Mucosa of rectum (tissue), 2 donors: ENCODE results near the gene CST8.

ENCODE experiments used
- H3K27ac ChIP-seq, 2 donors: one replicate each; pipeline ENCODE4 v1.7.0; 2013; ENCODE audit warnings: inconsistent platforms in 2 of 2, low read depth in 2 of 2, low read length in 2 of 2
- H3K27me3 ChIP-seq, 2 donors: one replicate each; pipeline ENCODE4 v1.7.0; 2013; ENCODE audit warnings: low read length in 2 of 2; ENCODE audit not compliant: control insufficient read depth in 2 of 2, insufficient read depth in 2 of 2
- H3K36me3 ChIP-seq, 2 donors: one replicate each; pipeline ENCODE4 v1.7.0; 2013; ENCODE audit warnings: low read length in 2 of 2; ENCODE audit not compliant: control insufficient read depth in 2 of 2, insufficient read depth in 2 of 2
- H3K4me1 ChIP-seq, 2 donors: one replicate each; pipeline ENCODE4 v1.7.0; 2013; ENCODE audit warnings: low read length in 2 of 2, mild to moderate bottlenecking in 1 of 2; ENCODE audit not compliant: control insufficient read depth in 2 of 2, insufficient read depth in 2 of 2
- H3K4me3 ChIP-seq, 2 donors: one replicate each; pipeline ENCODE4 v1.7.0; 2013; ENCODE audit warnings: low read length in 2 of 2
- H3K9ac ChIP-seq, 2 donors: one replicate each; pipeline ENCODE4 v1.7.0; 2013; ENCODE audit warnings: low read length in 2 of 2, low read depth in 1 of 2, mild to moderate bottlenecking in 1 of 2
- H3K9me3 ChIP-seq, 2 donors: one replicate each; pipeline ENCODE4 v1.7.0; 2013; ENCODE audit warnings: low read length in 2 of 2; ENCODE audit not compliant: control insufficient read depth in 2 of 2
- donor health status: healthy.
- donor health status: Normal muscosa, but diverticular disease.

CST8 gene

GRCh38 chr20:23515250-23515939 lies 24.5 kb downstream of the CST8 start:
- H3K36me3 ChIP-seq: no peaks in the 10 kb centered on the region
- no peak overlapping the region for H3K9ac ChIP-seq
- H3K27me3 ChIP-seq: no peaks in the 10 kb centered on the region
- H3K9me3 ChIP-seq: no peaks in the 10 kb centered on the region
- no peaks in the 10 kb centered on the region for H3K4me1 ChIP-seq
- no peak overlapping the region for H3K27ac ChIP-seq
- no peak overlapping the region for H3K4me3 ChIP-seq

GRCh38 chr20:23517719-23518118 lies 26.8 kb downstream of the CST8 start:
- Histone ChIP-seq H3K9me3 (no peaks in the 10 kb centered on the region), H3K27me3 (no peaks in the 10 kb centered on the region), H3K36me3 (no peaks in the 10 kb centered on the region), H3K27ac (no peak overlapping the region), H3K9ac (no peak overlapping the region), H3K4me1 (no peaks in the 10 kb centered on the region), H3K4me3 (no peak overlapping the region)

- no peak overlapping the region for H3K9ac ChIP-seq
- no peaks in the 10 kb centered on the region for H3K9me3 ChIP-seq
- no peaks in the 10 kb centered on the region for H3K36me3 ChIP-seq
- no peak overlapping the region for H3K4me3 ChIP-seq
- no peaks in the 10 kb centered on the region for H3K27me3 ChIP-seq
- H3K27ac ChIP-seq: no peak overlapping the region
- H3K4me1 ChIP-seq: no peaks in the 10 kb centered on the region
Measured at GRCh38 chr20:23519556-23519955, 28.6 kb downstream of the CST8 start.

GRCh38 chr20:23520185-23520584 lies 29.3 kb downstream of the CST8 start:
- Histone ChIP-seq H3K4me3 (no peak overlapping the region), H3K27me3 (no peaks in the 10 kb centered on the region), H3K4me1 (no peaks in the 10 kb centered on the region), H3K9me3 (no peaks in the 10 kb centered on the region), H3K36me3 (no peaks in the 10 kb centered on the region), H3K9ac (no peak overlapping the region), H3K27ac (no peak overlapping the region)

GRCh38 chr20:23524146-23524545 lies 33.2 kb downstream of the CST8 start:
- Histone ChIP-seq H3K27me3 (no peaks in the 10 kb centered on the region), H3K36me3 (no peaks in the 10 kb centered on the region), H3K4me3 (no peak overlapping the region), H3K27ac (no peak overlapping the region), H3K4me1 (no peaks in the 10 kb centered on the region), H3K9ac (no peak overlapping the region), H3K9me3 (no peaks in the 10 kb centered on the region)

GRCh38 chr20:23526850-23527249 lies 35.9 kb downstream of the CST8 start:
- H3K4me3 ChIP-seq: no peak overlapping the region
- H3K9me3 ChIP-seq: no peaks in the 10 kb centered on the region
- H3K36me3 ChIP-seq: no peaks in the 10 kb centered on the region
- H3K27me3 ChIP-seq: no peaks in the 10 kb centered on the region
- H3K9ac ChIP-seq: no peak overlapping the region
- H3K4me1 ChIP-seq: no peaks in the 10 kb centered on the region
- H3K27ac ChIP-seq: no peak overlapping the region

GRCh38 chr20:23528867-23529431 lies 38.0 kb downstream of the CST8 start:
- no peaks in the 10 kb centered on the region for H3K27me3 ChIP-seq
- H3K27ac ChIP-seq: no peak overlapping the region
- no peaks in the 10 kb centered on the region for H3K4me1 ChIP-seq
- H3K4me3 ChIP-seq: no peak overlapping the region
- no peaks in the 10 kb centered on the region for H3K9me3 ChIP-seq
- no peaks in the 10 kb centered on the region for H3K36me3 ChIP-seq
- no peak overlapping the region for H3K9ac ChIP-seq

- no peaks in the 10 kb centered on the region for H3K9me3 ChIP-seq
- H3K4me3 ChIP-seq: no peak overlapping the region
- H3K4me1 ChIP-seq: no peaks in the 10 kb centered on the region
- no peak overlapping the region for H3K9ac ChIP-seq
- no peaks in the 10 kb centered on the region for H3K36me3 ChIP-seq
- no peaks in the 10 kb centered on the region for H3K27me3 ChIP-seq
- no peak overlapping the region for H3K27ac ChIP-seq
Measured at GRCh38 chr20:23530937-23531567, 40.1 kb downstream of the CST8 start.

- Histone ChIP-seq H3K4me1 (no peaks in the 10 kb centered on the region), H3K27ac (no peak overlapping the region), H3K9ac (no peak overlapping the region), H3K36me3 (no peaks in the 10 kb centered on the region), H3K9me3 (no peaks in the 10 kb centered on the region), H3K4me3 (no peak overlapping the region), H3K27me3 (no peaks in the 10 kb centered on the region)
Measured at GRCh38 chr20:23532533-23532932, 41.6 kb downstream of the CST8 start.

- no peaks in the 10 kb centered on the region for H3K9me3 ChIP-seq
- no peak overlapping the region for H3K27ac ChIP-seq
- no peak overlapping the region for H3K4me3 ChIP-seq
- no peak overlapping the region for H3K9ac ChIP-seq
- H3K27me3 ChIP-seq: no peaks in the 10 kb centered on the region
- no peaks in the 10 kb centered on the region for H3K4me1 ChIP-seq
- H3K36me3 ChIP-seq: no peaks in the 10 kb centered on the region
Measured at GRCh38 chr20:23533161-23533560, 42.2 kb downstream of the CST8 start.
